AG09309 (cell line): ENCODE results near the gene NXPH1.

ENCODE experiments used
- DNase-seq: peaks from one replicate; pipeline ENCODE4 v3.0.0-alpha.2; 2010; ENCODE audit warnings: low read depth
- H3K4me3 ChIP-seq: 2 replicates; pipeline ENCODE4 v1.5.1; 2011; ENCODE audit warnings: mild to moderate bottlenecking, low read depth, low read length, moderate library complexity; ENCODE audit not compliant: control insufficient read depth
- CTCF ChIP-seq: IDR thresholded peaks from 2 replicates; pipeline ENCODE4 v1.5.1; 2011; ENCODE audit warnings: mild to moderate bottlenecking, low read depth, low read length, inconsistent platforms; ENCODE audit not compliant: insufficient read depth, control insufficient read depth; ENCODE audit errors: missing control alignments

The NXPH1 gene

DNA sequence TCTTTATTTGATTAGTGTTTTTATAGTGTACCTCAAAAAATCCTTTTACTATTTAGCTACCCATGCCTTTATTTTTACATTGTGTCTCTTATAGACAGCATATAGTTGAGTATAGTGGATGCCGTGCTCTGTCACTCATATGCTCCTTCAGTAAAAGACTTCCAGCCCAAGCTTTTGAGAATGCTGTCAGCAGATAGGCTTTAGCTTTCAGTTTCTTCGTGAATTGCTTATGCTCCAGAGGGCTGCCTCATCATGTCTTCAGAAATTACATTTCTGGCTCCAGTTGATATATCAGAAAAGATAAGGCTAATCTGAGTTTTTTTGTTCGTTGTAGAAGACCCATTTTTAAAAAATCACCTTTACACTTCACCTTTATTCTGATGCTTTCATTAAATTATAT is 332.0 kb downstream of the NXPH1 start:
- no peak for TF ChIP-seq CTCF
- no peak overlapping the region for H3K4me3 ChIP-seq
- DNase-seq = no peak

- DNase-seq = no peak
- no peak for TF ChIP-seq CTCF
Measured at GRCh38 chr7:8773518-8773917, 340.1 kb downstream of the NXPH1 start.

GRCh38 chr7:8778459-8778858 is 345.1 kb downstream of the NXPH1 start:
- TF ChIP-seq CTCF = no peak
- no peak overlapping the region for H3K4me3 ChIP-seq
- no peak for DNase-seq

More at GRCh38 chr7:8773518-8773917, 340.1 kb downstream of the NXPH1 start:
- H3K4me3 ChIP-seq = no peak overlapping the region

DNA sequence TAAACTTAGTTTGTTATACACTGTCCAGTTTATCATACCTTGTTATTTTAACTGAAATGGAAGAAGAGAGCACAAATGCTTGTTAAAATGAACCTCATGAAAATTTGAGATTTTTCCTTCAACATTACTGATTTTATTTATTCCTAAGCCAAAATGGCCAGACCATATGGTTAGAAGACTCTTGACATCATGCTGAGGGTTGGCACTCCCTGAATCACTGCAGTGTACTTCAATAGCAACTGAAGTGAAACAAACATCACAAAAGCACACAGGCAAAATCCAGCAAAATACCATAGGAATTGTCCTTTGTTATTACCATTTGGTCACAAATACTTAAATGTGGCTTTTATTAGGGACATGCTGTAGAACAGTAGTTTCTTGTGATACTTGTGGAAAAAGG is 347.8 kb downstream of the NXPH1 start:
- H3K4me3 ChIP-seq = no peak overlapping the region
- no peak for TF ChIP-seq CTCF
- DNase-seq = no peak

GRCh38 chr7:8783229-8783628 is 349.8 kb downstream of the NXPH1 start:
- H3K4me3 ChIP-seq = no peak overlapping the region
- TF ChIP-seq CTCF = no peak
- no peak for DNase-seq

- no peak for DNase-seq
- TF ChIP-seq CTCF = no peak
Measured at GRCh38 chr7:8785081-8785480, 351.7 kb downstream of the NXPH1 start.

DNA sequence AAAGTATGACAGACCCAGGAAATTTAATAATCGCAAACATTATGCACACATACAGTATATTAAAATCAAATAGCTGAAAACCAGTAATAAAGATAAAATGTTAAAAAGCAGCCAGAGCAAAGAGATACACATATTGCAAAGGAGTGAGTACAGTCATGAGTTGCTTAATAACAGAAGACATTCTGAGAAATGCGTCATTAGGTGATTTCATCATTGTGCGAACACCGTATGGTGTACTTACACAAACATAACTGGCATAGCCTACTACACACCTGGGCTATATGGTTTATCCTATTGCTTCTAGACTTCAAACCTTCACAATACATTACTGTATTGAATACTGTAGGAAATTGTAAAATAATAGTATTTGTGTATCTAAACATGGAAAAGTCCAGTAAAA is 367.6 kb downstream of the NXPH1 start:
- H3K4me3 ChIP-seq = no peak overlapping the region
- TF ChIP-seq CTCF = no peak
- DNase-seq = no peak

More at GRCh38 chr7:8785081-8785480, 351.7 kb downstream of the NXPH1 start:
- no peak overlapping the region for H3K4me3 ChIP-seq
